Kidney glomerular epithelial cell (primary cell): ENCODE results near the gene TEDC1.

Experiments used
- DNase-seq: peaks from one replicate; lab custom pipeline; 2025; lab: John Stamatoyannopoulos, UW

The TEDC1 gene

DNA sequence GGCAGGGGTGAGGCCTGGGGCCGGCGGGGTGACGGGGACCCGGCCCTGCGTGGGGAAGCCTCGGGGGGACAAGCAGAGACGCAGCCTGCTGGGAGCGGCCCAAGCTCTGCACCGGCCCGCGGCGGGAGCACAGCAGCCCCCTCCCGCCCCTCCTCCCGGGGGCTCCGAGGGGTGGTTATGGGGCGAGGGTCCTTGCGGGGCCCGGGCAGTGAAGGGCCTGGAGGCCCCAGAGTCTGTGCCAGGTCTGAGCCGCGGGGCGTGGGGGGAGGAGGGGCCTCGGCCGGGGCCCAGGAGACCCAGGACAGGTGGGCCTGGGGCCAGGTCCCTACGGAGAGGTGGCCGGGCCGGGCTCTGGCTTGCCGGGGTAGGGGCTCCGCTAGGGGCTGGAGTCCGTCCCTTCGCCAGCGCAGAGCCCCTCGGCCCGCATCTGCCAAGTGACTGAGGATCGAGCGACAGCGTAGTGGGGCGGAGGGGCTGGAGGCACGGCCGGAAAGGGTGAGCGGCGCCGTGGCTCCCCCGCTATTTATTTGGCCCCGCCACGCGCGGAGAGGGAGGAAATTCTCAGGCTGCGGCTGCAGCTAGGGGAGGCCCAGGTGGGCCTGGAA lies 35.8 kb downstream of the TEDC1 start:
- DNase-seq: no peak

GRCh38 chr14:105527381-105527825 lies 36.4 kb downstream of the TEDC1 start:
- no peak for DNase-seq

DNA sequence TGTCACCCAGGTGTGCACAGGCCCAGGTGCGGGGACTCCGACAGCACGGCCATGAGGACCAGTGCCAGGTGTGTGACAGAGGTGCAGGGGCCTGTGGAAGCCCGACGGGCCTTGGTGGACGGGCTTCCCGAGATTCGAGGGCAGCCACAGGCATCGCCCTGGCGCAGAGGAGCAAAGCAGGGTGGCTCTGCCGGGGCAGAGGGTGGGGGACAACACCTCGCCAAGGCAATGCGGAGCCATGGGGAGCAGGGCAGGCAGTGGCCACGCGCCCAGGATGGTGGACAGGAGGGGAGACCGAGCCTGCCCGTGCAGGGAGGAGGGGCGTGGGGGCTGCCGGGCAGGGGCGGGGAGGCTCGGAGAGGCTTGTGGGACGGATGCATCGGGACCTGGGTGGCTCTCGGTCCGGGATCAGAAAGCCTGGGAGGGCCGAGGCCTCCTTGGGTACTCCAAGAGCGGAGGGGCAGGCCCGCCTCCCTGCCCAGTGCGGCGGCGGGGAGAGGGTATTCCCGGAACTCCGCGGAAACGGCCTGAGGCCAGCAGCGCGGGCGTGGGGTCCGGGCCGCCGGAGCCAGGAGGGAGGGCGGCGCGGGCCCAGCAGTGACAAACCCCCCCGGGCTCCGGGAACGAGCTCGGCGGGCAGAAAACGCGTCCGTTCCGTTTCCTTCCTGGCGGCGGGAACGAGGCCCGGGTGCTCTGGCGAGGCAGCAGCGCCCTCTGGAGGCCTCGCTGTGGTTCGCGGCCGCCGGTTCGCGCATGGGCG lies 37.0 kb downstream of the TEDC1 start:
- DNase-seq: peak; percentile 49

- no peak for DNase-seq
These were observed 37.7 kb downstream of the TEDC1 start for GRCh38 chr14:105528586-105529318.

DNA sequence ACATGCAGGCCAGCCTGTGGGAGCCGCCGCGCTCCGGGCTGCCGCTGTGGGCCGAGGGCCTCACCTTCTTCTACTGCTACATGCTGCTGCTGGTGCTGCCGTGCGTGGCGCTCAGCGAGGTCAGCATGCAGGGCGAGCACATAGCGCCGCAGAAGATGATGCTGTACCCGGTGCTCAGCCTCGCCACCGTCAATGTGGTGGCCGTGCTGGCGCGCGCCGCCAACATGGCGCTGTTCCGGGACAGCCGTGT lies 38.2 kb downstream of the TEDC1 start:
- no peak for DNase-seq

GRCh38 chr14:105529569-105530284 lies 38.7 kb downstream of the TEDC1 start:
- DNase-seq: no peak

- no peak for DNase-seq
These were observed 39.4 kb downstream of the TEDC1 start for GRCh38 chr14:105530285-105531087.

GRCh38 chr14:105531088-105531893 lies 40.2 kb downstream of the TEDC1 start:
- DNase-seq: no peak

- DNase-seq: no peak
These were observed 41.0 kb downstream of the TEDC1 start for GRCh38 chr14:105531894-105532623.

- no peak for DNase-seq
These were observed 41.7 kb downstream of the TEDC1 start for GRCh38 chr14:105532735-105533141.

- no peak for DNase-seq
These were observed 42.3 kb downstream of the TEDC1 start for GRCh38 chr14:105533391-105533790.

DNA sequence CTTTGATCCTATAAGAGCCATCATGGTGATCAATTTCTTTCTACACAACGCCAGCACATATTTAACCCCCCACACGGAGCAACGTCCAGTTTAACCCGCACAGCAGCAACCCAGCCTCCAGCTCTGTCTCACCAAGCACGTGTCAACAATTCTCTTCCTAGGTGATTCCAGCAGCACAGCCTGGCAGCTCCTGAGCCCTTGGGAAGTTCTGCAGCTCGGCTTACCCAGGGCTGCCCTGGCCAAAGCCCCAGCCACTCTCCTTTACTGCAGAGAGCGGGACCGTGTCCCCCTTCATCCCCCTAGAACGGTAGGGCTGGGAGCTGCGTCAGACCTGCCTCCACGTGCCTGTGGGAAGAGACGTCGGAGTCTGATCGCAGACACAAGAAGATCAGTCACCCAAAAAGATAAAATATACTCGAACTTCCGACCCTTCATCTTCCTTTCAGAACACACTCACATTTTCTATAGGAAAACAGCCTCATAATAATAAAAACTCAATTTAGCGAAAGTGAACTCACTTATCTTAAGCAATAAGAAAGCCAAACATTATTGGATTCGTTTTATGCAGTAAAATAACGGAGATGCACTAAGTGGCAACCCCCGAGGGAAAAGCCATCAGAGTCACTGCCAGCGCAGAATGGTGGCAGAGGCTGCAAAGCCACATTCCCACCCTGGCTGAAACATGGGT lies 42.9 kb downstream of the TEDC1 start:
- no peak for DNase-seq

- DNase-seq: no peak
These were observed 43.5 kb downstream of the TEDC1 start for GRCh38 chr14:105534586-105534985.

- no peak for DNase-seq
These were observed 45.0 kb downstream of the TEDC1 start for GRCh38 chr14:105536051-105536450.

DNA sequence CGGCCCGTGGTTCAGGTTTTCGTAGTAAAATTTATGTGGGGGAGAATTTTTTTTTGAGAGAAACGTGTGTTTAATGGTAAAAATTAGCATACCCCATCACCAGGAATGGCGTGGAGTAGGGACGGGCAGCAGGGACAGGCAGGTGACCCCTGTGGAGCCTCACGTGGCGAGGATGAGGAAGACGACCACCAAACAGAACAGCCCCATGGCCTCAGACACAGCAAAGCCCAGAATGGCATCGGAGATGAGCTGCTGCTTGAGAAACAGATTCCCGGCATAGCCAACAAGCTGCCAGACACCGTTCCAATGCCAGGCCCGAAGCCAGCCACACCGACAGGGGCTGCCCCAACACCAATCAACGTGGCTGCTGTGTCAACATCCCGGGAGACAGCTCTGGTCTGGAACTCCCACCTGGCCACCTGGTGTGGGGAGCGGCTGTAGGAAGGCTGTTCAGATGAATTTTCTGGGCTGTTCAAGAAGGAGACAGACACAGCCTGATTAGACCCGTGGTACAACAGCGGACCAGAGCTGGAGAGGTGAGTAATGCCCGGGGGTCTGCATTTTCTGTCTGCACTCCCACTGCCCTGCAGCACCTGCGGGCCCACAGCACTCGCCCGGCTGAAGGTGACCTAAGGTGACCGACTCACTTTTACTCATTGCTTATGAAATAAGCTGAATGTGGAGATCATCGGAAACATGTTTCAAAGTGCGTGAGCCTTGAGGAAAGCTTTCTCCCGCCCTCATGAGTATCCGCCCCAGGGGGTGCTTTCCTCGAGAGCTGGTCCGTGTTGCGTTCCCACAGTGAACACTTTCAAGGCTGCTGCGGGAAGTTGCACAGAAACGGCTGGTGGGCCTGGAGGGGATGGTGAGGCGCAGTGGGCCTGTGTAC lies 45.9 kb downstream of the TEDC1 start:
- DNase-seq: no peak

- DNase-seq: peak; percentile 3
These were observed 46.8 kb downstream of the TEDC1 start for GRCh38 chr14:105537580-105538474.

DNA sequence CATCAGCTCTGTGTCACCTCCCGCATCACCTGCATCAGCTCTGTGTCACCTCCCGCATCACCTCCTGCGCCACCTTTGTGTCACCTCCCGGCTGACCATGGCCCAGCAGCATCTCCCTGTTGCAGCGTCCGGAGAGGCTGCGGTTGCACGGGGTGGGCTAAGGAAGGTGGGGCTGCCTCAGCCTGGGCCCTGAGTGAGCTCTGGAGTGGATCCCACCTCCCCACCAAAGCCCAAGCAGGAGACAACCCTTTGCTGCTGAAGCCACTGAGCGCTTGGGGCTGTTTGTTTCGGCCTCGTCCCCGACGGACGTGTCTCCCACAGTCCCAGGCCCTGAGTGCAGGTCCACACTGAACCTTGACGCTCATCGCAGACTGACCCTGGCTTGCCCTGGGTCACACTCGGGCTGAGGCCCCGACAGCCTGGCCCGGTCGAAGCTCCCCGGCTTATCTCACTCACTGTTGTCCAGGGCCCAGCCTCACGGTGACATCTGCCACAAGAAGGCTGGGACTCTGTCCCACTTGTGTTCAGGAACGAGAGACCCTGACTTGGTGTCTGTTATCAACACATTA lies 47.5 kb downstream of the TEDC1 start:
- DNase-seq: no peak
